OCI-LY1 (cell line): Measurements from ENCODE around the gene GRID2.

Experiments
- EZH2 ChIP-seq: fragments of 200-600 bp; sonication (generic), shearing (Covaris generic); IDR thresholded peaks from 2 replicates; pipeline ENCODE4 v1.8.0; 2017; ENCODE audit warnings: borderline replicate concordance, mixed run types, mild to moderate bottlenecking, antibody characterized with exemption, low read length, moderate library complexity, mixed read lengths
- TF ChIP-seq, protein P1 (sequence below): fragments of 200-600 bp; sonication (generic), shearing (Covaris generic); IDR thresholded peaks from 2 replicates; pipeline ENCODE4 v1.5.1; 2017; ENCODE audit warnings: mild to moderate bottlenecking, antibody characterized with exemption, low read length, moderate library complexity, mixed read lengths

DNA sequence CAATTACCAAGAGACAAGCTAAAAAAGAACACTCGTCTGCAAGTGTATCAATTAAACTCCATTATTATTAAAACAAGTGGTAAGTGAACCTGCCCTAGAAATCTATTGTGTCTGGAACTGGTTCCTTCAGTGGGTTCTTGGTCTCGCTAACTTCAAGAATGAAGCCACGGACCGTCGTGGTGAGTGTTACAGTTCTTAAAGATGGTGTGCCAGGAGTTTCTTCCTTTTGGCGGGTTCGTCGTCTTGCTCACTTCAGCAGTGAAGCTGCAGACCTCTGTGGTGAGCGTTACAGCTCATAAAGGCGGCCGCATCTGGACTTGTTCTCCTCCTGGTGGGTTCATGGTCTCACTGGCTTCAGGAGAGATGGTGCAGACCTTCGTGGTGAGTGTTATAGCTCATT is 231.8 kb downstream of the GRID2 start:
- TF ChIP-seq, protein P1, sequence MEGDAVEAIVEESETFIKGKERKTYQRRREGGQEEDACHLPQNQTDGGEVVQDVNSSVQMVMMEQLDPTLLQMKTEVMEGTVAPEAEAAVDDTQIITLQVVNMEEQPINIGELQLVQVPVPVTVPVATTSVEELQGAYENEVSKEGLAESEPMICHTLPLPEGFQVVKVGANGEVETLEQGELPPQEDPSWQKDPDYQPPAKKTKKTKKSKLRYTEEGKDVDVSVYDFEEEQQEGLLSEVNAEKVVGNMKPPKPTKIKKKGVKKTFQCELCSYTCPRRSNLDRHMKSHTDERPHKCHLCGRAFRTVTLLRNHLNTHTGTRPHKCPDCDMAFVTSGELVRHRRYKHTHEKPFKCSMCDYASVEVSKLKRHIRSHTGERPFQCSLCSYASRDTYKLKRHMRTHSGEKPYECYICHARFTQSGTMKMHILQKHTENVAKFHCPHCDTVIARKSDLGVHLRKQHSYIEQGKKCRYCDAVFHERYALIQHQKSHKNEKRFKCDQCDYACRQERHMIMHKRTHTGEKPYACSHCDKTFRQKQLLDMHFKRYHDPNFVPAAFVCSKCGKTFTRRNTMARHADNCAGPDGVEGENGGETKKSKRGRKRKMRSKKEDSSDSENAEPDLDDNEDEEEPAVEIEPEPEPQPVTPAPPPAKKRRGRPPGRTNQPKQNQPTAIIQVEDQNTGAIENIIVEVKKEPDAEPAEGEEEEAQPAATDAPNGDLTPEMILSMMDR, result no peak
- no peak for TF ChIP-seq EZH2
